Mesodermal cell (in vitro differentiated cells): ENCODE measurements around the gene NDUFS8.

ENCODE experiments used
- H3K27ac ChIP-seq: 2 replicates; pipeline ENCODE4 v1.7.0; 2013; ENCODE audit warnings: mild to moderate bottlenecking, low read depth, low read length, moderate library complexity; ENCODE audit not compliant: severe bottlenecking
- H3K36me3 ChIP-seq: 2 replicates; pipeline ENCODE4 v1.7.1; 2013; ENCODE audit warnings: mild to moderate bottlenecking, low read length, moderate library complexity; ENCODE audit not compliant: control insufficient read depth, insufficient read depth
- H3K4me1 ChIP-seq: one replicate; pipeline ENCODE4 v1.7.1; 2013; ENCODE audit warnings: mild to moderate bottlenecking, low read length; ENCODE audit not compliant: insufficient read depth, control insufficient read depth, poor library complexity, severe bottlenecking
- H3K4me3 ChIP-seq: 2 replicates; pipeline ENCODE4 v1.7.0; 2013; ENCODE audit warnings: low read length, control low read depth, mild to moderate bottlenecking; ENCODE audit not compliant: insufficient read depth, poor library complexity, severe bottlenecking; ENCODE audit errors: extremely low read depth
- H3K9me3 ChIP-seq: 2 replicates; pipeline ENCODE4 v1.7.1; 2013; ENCODE audit warnings: mild to moderate bottlenecking, low read length, moderate library complexity; ENCODE audit not compliant: control insufficient read depth
- WGBS, 2 experiments: methylation state at CpG; one replicate each; pipeline ENCODE4 v1.1.5; 2013; ENCODE audit warnings: missing lambda C conversion rate in 2 of 2; ENCODE audit not compliant: insufficient coverage in 2 of 2; 5-methylcytosine and 5-hydroxymethylcytosine counted together

Gene NDUFS8

DNA sequence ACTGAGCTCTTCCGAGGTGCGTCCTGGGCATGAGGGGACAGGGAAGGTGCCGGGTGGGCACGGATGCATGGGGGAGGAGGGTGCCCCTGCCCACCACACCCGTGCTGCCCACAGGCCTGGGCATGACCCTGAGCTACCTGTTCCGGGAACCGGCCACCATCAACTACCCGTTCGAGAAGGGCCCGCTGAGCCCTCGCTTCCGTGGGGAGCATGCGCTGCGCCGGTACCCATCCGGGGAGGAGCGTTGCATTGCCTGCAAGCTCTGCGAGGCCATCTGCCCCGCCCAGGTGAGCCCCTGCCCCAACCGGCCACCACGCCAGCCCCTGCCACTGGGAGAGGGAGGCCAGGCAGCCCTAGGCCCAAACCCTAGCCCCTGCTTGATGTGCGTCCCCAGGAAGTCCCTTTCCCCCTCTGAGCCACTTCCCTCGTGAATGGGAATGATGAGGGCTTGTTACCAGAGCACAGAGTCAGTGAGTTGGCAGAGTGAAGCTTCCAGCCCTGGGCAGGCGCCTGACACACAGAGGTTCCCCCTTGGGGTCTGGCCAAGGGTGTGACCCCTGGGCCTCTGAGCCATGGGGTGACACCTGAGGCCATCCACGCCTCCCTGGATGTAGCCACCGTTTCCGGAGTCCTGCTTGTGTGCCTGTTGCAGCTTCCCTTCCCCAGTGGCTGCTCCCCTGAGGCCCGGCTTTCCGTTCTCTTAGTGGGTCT lies 2.7 kb downstream of the NDUFS8 start:
- H3K36me3 ChIP-seq: peaks cover 37% of the 10 kb centered on the region
- H3K9me3 ChIP-seq: peaks cover 6% of the 10 kb centered on the region
- no peak overlapping the region for H3K27ac ChIP-seq
- H3K4me1 ChIP-seq: peaks cover 7% of the 10 kb centered on the region
- no peak overlapping the region for H3K4me3 ChIP-seq
- WGBS, 2 experiments: 96 to 97% methylated on average over 20 to 29 of the region's 29 CpGs

DNA sequence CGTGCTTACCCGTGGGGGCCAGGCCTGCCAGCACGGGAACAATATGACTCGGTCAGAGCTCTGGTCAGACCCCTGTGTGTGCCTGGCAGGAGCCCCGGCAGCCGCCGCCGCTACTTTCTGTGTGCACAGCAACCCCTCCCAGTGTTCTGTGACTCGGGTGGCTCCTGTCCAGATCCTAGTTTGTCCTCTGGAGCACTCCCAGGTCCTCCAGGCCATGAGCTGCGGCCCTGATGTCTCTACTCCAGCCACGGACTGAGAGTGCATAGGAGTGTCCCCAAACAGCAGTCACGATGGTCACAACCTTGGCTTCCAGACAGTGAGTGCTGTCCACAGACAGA lies 3.2 kb downstream of the NDUFS8 start:
- peaks cover 6% of the 10 kb centered on the region for H3K9me3 ChIP-seq

DNA sequence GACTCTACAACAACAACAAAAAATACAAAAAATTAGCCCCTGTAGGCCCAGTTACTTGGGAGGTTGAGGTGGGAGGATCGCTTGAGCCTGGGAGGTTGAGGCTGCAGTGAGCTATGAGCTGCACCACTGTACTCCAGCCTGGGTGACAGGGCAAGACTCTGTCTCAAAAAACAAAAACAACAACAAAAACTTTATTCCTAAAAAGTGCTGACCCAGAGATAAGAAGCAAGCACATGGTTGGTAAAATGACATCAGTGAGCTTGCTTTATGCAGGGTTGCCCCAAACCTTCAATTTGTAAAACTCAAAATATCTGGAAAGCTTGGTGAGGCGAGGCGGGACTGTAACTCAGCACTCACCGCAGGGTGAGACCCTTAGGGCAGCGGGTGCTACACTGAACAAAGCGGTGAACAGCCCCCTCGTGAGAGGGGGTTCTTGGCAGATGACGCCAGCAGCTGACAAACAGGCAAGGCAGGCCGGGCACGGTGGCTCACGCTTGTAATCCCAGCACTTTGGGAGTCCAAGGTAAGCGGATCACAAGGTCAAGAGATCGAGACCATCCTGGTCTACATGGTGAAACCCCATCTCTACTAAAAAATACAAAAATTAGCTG lies 4.9 kb downstream of the NDUFS8 start:
- Histone ChIP-seq H3K9me3 (no peaks in the 10 kb centered on the region), H3K27ac (no peak overlapping the region), H3K4me1 (peaks cover 15% of the 10 kb centered on the region), H3K4me3 (no peak overlapping the region), H3K36me3 (peaks cover 37% of the 10 kb centered on the region)
- WGBS, 2 experiments: 86 to 90% methylated on average over 10 to 12 of the region's 13 CpGs

More for the DNA sequence above, 3.2 kb downstream of the NDUFS8 start:
- H3K4me1 ChIP-seq: peaks cover 9% of the 10 kb centered on the region
- H3K4me3 ChIP-seq: no peak overlapping the region
- 98% methylated on average over 12 of the region's 12 CpGs for WGBS, 2 experiments
- H3K27ac ChIP-seq: no peak overlapping the region
- peaks cover 37% of the 10 kb centered on the region for H3K36me3 ChIP-seq

DNA sequence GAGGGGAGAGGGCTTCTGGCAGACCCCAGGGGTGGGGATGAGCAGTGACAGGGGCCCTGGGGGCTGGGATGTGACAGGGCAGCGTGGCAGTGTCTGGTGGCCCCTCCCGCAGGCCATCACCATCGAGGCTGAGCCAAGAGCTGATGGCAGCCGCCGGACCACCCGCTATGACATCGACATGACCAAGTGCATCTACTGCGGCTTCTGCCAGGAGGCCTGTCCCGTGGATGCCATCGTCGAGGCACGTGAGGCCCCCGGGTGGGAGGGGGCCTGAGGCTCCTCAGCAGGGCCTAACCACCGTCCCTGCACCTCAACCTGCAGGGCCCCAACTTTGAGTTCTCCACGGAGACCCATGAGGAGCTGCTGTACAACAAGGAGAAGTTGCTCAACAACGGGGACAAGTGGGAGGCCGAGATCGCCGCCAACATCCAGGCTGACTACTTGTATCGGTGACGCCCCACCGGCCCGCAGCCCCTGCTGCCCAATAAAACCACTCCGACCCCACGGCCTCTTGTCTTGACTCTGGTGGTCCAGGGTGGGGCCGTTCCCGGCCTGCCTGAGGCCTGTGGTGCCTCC lies 5.7 kb downstream of the NDUFS8 start:
- Histone ChIP-seq H3K4me1 (peaks cover 23% of the 10 kb centered on the region), H3K27ac (no peak overlapping the region), H3K4me3 (no peak overlapping the region), H3K36me3 (peaks cover 41% of the 10 kb centered on the region), H3K9me3 (no peaks in the 10 kb centered on the region)
- 89 to 92% methylated on average over 27 of the region's 27 CpGs for WGBS, 2 experiments

DNA sequence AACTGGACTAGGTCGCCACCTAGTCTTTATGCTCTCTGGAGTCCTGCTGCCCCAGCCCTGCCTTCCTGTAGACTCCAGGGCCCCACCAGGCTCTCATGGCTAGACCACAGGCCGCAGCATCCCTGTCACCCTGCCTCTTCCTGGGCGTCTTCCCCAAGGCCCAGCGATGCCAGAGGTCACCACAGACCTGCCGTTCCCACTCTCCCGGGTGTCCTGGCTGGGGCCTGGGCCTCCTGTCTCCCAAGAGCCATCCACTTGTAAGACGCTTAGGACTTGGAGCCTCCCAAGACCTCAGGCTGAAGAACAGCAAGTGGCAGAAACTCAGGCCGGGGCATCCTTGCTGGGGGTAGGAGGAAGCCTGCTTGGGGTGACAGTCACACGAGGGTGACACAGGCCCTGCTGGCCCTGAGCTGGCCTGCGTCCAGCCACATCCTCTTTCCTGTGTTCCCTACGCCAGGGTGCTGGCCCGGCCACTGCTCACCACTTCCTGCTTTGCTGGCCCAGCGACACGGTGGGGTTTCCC lies 6.3 kb downstream of the NDUFS8 start:
- WGBS, 2 experiments: 95 to 98% methylated on average over 7 to 12 of the region's 14 CpGs
- H3K36me3 ChIP-seq: peaks cover 42% of the 10 kb centered on the region
- H3K9me3 ChIP-seq: no peaks in the 10 kb centered on the region
- peaks cover 23% of the 10 kb centered on the region for H3K4me1 ChIP-seq
- no peak overlapping the region for H3K27ac ChIP-seq
- no peak overlapping the region for H3K4me3 ChIP-seq

DNA sequence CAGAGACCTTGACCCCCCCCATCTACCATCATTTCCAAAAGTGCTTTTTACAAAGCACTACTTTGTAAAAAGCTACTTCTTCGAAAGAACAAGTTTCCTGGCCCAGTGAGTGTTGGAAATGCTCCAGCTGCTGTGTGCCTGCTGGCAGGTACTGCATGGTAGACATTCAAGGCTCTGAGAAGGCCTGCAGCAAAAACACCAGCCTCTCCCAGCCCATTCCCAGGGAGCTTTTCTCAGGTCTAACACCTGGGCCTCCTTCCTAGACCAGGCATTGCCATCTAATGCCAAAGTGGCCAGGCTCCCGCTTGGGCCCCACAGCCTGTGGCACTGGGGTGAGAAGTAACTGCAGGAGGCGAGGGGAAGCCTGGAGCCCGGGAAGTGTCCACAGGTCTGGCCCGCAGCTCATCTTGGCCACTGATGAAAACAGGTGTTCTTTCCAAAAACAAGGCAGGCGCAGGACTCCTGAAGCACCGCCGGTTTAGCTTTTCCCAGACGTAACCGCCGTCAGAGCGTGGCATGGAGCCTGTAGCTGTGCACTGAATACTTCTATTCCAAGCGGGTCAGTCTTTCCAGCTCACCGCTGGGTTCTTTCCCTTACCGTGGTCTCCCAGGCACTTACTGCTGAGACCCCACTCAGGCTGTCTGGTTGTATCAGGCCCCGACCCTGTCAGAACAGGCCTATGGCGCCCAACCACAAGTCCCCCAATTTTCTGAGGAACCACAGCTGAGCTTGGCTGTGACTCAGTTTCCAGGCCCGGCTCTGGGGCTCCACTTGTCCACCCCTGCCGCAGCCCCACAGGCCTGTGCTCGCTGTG lies 7.1 kb downstream of the NDUFS8 start:
- 95 to 98% methylated on average over 19 to 20 of the region's 20 CpGs for WGBS, 2 experiments
- Histone ChIP-seq H3K27ac (peak overlapping the region; percentile 3), H3K9me3 (no peaks in the 10 kb centered on the region), H3K36me3 (peaks cover 37% of the 10 kb centered on the region), H3K4me3 (no peak overlapping the region), H3K4me1 (peaks cover 23% of the 10 kb centered on the region)

DNA sequence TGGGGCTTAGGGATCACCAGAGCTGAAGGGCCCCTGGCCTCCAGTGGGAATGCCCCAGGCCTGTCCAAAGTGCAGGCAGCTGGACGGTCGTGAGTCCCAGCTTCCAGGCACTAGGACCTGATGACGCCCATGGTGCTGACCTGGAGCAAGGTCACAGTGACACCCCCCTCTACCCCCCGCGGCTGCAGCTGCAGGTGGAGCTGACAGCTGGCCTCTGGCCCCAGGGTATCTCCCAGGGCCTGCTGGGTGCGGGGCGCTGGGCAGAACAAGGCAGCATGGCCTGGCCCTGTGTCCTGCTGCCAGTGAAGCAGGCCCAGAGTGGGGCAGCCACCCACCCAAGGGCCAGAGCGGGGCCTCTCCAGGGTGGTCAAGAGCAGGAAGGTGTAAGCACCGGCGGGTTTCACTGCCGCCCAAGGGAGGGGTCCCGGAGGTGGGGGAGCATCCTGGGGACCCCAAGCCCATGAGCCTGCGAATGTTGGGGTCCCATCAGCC lies 7.8 kb downstream of the NDUFS8 start:
- Histone ChIP-seq H3K36me3 (peaks cover 34% of the 10 kb centered on the region), H3K4me1 (peaks cover 29% of the 10 kb centered on the region), H3K27ac (peak overlapping the region; percentile 84), H3K9me3 (no peaks in the 10 kb centered on the region), H3K4me3 (peak overlapping the region; percentile 56)
- 67 to 78% methylated on average over 8 to 13 of the region's 13 CpGs for WGBS, 2 experiments

DNA sequence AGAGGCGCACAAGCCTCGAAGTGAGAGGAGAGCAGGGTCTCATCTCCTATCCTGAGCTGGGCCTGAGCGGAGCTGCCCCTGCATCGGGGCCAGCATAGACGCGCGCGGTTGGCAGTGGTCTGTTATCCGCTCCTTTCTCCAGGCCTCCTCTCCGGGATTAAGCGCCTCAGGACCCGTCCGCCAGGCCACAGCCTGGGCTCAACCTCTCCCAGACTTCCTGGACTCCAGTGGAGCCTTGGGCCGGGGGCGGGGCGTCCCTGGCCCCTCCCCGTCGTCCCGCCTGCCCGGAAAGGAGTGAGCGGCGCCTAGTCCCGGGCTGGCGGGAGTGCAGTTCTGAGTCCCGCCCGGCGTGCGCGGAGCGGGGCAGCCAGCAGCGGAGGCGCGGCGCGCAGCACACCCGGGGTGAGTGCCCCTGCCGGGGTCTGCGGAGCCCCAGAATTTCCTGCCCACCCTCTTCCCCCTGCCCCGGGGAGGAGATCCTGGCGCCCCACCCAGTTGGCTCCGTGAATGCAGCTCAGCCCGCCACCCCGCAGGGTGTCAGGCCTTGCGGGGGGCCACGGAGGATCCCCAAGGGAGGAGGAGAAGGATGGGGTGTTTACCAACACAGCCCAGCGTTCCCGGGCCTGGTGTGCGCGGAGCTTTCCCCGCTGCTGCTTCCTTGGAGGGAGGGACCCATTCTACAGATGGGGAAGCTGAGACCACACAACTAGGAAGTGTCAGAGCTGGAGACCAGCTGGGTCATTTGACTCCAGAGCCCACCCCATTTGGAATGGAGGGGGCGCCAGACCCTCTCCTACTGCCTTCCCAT lies 8.4 kb downstream of the NDUFS8 start, which contains the start of gene TCIRG1:
Gene TCIRG1 (plus strand): TSS at position 308 of the 808 bp plus-strand sequence. CDS start 2,247 bp downstream, outside the sequence.
- 25 to 29% methylated on average over 33 to 44 of the region's 51 CpGs for WGBS, 2 experiments
- peaks cover 34% of the 10 kb centered on the region for H3K4me1 ChIP-seq
- H3K9me3 ChIP-seq: no peaks in the 10 kb centered on the region
- H3K27ac ChIP-seq: peak within 1 kb of the TSS; percentile 84
- peaks cover 27% of the 10 kb centered on the region for H3K36me3 ChIP-seq
- H3K4me3 ChIP-seq: peak within 1 kb of the TSS; percentile 56

DNA sequence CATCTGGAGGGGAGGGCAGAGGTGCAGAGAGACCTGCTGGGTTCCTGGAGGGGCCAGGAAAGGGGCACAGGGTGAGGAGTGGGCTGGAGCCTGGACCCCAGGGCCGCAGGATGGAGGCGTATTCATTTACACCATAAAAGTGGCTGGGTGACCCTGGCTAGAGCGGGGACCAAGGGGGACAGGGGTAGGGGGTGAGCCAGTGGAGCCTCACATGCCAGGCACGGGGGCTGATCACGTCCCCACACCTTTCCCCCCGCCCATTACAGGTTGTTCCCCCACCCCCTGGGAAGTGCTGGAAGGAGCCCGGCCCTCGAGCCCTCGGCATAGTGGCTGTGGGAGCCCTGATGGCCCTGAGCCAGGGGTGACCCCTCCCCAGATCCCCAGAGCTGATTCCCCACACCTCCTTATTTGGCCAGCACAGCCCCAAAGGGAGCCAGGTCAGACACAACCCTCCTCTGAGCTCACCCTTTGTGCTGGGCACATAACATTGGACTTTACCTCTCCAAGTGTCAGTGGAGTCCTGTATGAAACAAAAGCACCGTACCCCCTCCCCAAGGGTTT lies 9.1 kb downstream of the NDUFS8 start:
- peak overlapping the region; percentile 56 for H3K4me3 ChIP-seq
- peaks cover 25% of the 10 kb centered on the region for H3K36me3 ChIP-seq
- H3K9me3 ChIP-seq: no peaks in the 10 kb centered on the region
- 75 to 80% methylated on average over 1 to 3 of the region's 10 CpGs for WGBS, 2 experiments
- peaks cover 34% of the 10 kb centered on the region for H3K4me1 ChIP-seq
- H3K27ac ChIP-seq: peak overlapping the region; percentile 84
